K562 (cell line): Measurements from ENCODE around the gene PITPNM1. TPM values are rescaled to one million over a fixed set of nuclear protein-coding genes. Genes with fewer than 3 reads are reported as not detected.

Source experiments
- BCL6 ChIP-seq: fragments of 250-450 bp; sonication (Bioruptor Pico); IDR thresholded peaks from 2 replicates; pipeline ENCODE4 v1.4.0; 2020
- CTCFL ChIP-seq: IDR thresholded peaks from 2 replicates; pipeline ENCODE4 v1.6.1; 2011; ENCODE audit warnings: borderline replicate concordance, low read depth, mild to moderate bottlenecking, moderate library complexity, low read length; ENCODE audit not compliant: insufficient read depth, poor library complexity, severe bottlenecking
- ERF ChIP-seq: fragments of 450-650 bp; formaldehyde crosslinking; IDR thresholded peaks from 2 replicates; pipeline ENCODE4 v1.4.0; 2020; ENCODE audit warnings: mild to moderate bottlenecking, mixed read lengths
- HOXB6 ChIP-seq: fragments of 250-450 bp; sonication (Bioruptor Pico); IDR thresholded peaks from 2 replicates; pipeline ENCODE4 v1.5.1; 2022; ENCODE audit warnings: mild to moderate bottlenecking, borderline replicate concordance
- MLLT1 ChIP-seq, 2 experiments: fragments of 450-650 bp; IDR thresholded peaks; 2 replicates each; pipeline ENCODE4 v1.6.1; 2016
- POLR2AphosphoS5 ChIP-seq: IDR thresholded peaks from 2 replicates; pipeline ENCODE4 v1.6.1; 2011; ENCODE audit warnings: mild to moderate bottlenecking, low read depth, low read length, moderate library complexity; ENCODE audit not compliant: control insufficient read depth, insufficient read depth
- RBFOX2 ChIP-seq: fragments of 200-400 bp; formaldehyde crosslinking; IDR thresholded peaks from 2 replicates; pipeline ENCODE4 v1.6.1; 2017; ENCODE audit warnings: low read depth, mild to moderate bottlenecking, low read length, moderate library complexity
- RFX1 ChIP-seq: fragments of 450-650 bp; IDR thresholded peaks from 2 replicates; pipeline ENCODE4 v1.6.1; 2016; ENCODE audit warnings: mild to moderate bottlenecking, moderate library complexity
- SMAD3 ChIP-seq: fragments of 450-650 bp; formaldehyde crosslinking; conservative IDR thresholded peaks from 2 replicates; pipeline ENCODE4 v1.4.0; 2020; ENCODE audit warnings: mild to moderate bottlenecking
- SMAD4 ChIP-seq: fragments of 250-450 bp; sonication (Bioruptor Pico); conservative IDR thresholded peaks from 2 replicates; pipeline ENCODE4 v1.8.0; 2021; ENCODE audit warnings: inconsistent platforms, mild to moderate bottlenecking, moderate library complexity
- TOE1 ChIP-seq, 2 experiments: fragments of 450-650 bp in 1 of 2; sonication (generic) in 1 of 2; formaldehyde crosslinking in 1 of 2; IDR thresholded peaks; 2 replicates each; pipeline versions ENCODE4 v1.7.1 to v1.8.0; 2016 to 2022; ENCODE audit warnings: borderline replicate concordance in 2 of 2, mild to moderate bottlenecking in 2 of 2, antibody characterized with exemption in 1 of 2, inconsistent platforms in 1 of 2, low read depth in 1 of 2, missing genetic modification reagents in 1 of 2, moderate library complexity in 1 of 2
- XRCC4 ChIP-seq: IDR thresholded peaks from one replicate; pipeline ENCODE4 v1.6.1; 2011; ENCODE audit not compliant: insufficient read depth, insufficient read length; ENCODE audit errors: extremely low read depth
- ZNF57 ChIP-seq: fragments of 450-650 bp; formaldehyde crosslinking; IDR thresholded peaks from 2 replicates; pipeline ENCODE4 v1.4.0; 2020; ENCODE audit warnings: mild to moderate bottlenecking, moderate library complexity
- polyA plus RNA-seq, 8 experiments: library from polyadenylated mRNA; depleted of rRNA in 4 of 8; stranded (reverse) in 5 of 8; unstranded in 3 of 8; fragments of >200 nt; fragmentation: Nextera tagmentation in 2 of 8; fragmentation: Illumina TruSeq in 1 of 8; extraction: Ambion mirVana in 2 of 8; extraction: Trizol in 1 of 8; gene quantifications; 2 replicates each; pipeline versions ENCODE4 v1.2.1 to v1.2.3, GENCODE V29; 2011 to 2014; ENCODE audit warnings: inconsistent platforms in 1 of 8, missing spikeins in 1 of 8
- total RNA-seq, 7 experiments: library from RNA; depleted of rRNA in 6 of 7; stranded (reverse); fragments of >200 nt in 6 of 7; fragmentation: Illumina TruSeq in 2 of 7; extraction: Trizol in 2 of 7; gene quantifications; 2 replicates each; pipeline versions ENCODE4 v1.2.1 to v1.2.3, GENCODE V29; 2011 to 2021; ENCODE audit warnings: low replicate concordance in 1 of 7
- TF ChIP-seq, protein P1 (sequence below), 2 experiments: fragments of 450-650 bp; IDR thresholded peaks; 2 replicates each; pipeline ENCODE4 v1.6.1; 2018; ENCODE audit warnings: mild to moderate bottlenecking in 2 of 2, low read depth in 1 of 2; ENCODE audit not compliant: partially characterized antibody in 2 of 2

PITPNM1 gene
- total and polyA plus RNA-seq, 9 of the 15 experiments (the other 6 are each of a cell fraction or from before 2014, with no cell fraction given), result 0.11 to 53.7 (median 16.0) TPM

DNA sequence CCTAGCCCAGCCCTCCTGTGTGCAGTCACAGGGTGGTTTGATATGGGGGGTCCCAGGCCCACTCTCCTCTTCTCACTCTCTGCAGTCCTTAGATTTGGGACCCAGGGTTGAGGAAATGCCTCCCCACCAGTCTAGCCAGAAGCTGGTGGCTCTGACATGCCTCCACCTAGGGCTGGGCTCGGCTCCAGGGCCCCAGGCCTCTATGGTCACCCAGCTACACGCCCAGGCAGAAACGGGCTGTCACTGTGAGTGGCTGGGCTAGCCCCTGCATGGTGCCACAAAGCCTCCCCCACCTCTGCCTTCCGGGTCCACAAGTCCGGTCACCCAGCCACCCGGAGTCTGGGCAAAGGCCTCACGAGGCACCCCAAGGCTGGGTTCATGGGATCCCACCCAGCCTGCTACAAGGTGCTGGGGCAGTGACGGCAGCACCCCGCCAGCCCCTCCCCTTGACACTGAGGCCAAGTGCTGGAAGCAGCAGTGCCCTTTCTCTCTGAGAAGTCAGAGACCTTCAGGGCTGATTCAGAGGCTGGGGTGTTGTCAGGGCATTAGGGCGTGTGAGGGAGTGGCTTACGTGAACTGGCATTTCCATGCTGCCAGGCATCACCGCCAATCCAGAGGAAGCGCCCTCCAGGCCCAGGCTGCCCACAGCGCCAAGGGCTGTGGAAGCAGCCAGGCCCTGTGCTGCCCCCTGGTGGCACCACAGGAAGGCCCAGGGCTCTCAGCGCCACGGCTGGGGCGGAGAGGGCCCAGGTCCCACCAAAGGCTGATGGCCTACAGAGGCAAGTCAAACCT, 638 bp upstream of the PITPNM1 start (continued):
- TF ChIP-seq CTCFL (peak; percentile 94), ERF (CRISPR knock-in tag) (peak; percentile 70; the same call in 1 of the 2 replicates), XRCC4 (no peak), ZNF57 (CRISPR knock-in tag) (0 out of 2 replicates have a peak, but pooled peaks have one; percentile 51), SMAD3 (CRISPR knock-in tag) (peak; percentile 63; the same call in 1 of the 2 replicates), SMAD4 (CRISPR knock-in tag) (peak; percentile 67), RFX1 (no peak), HOXB6 (CRISPR knock-in tag) (peak; percentile 44; the same call in 1 of the 2 replicates), POLR2AphosphoS5 (no peak), BCL6 (CRISPR knock-in tag) (no peak), MLLT1 (IDR thresholded peaks at IDR 0.05) (peak in 1 of 2 experiments; percentile 22; a peak in 1 of 4 replicates), TOE1 (IDR thresholded peaks at IDR 0.05; ENCODE audit: borderline replicate concordance) (0 out of 2 replicates have a peak, but pooled peaks have one; percentile 57), TOE1 (CRISPR knock-in tag; IDR thresholded peaks at IDR 0.05; ENCODE audit: borderline replicate concordance, low read depth) (no peak), RBFOX2 (peak; percentile 64)
- TF ChIP-seq, protein P1, sequence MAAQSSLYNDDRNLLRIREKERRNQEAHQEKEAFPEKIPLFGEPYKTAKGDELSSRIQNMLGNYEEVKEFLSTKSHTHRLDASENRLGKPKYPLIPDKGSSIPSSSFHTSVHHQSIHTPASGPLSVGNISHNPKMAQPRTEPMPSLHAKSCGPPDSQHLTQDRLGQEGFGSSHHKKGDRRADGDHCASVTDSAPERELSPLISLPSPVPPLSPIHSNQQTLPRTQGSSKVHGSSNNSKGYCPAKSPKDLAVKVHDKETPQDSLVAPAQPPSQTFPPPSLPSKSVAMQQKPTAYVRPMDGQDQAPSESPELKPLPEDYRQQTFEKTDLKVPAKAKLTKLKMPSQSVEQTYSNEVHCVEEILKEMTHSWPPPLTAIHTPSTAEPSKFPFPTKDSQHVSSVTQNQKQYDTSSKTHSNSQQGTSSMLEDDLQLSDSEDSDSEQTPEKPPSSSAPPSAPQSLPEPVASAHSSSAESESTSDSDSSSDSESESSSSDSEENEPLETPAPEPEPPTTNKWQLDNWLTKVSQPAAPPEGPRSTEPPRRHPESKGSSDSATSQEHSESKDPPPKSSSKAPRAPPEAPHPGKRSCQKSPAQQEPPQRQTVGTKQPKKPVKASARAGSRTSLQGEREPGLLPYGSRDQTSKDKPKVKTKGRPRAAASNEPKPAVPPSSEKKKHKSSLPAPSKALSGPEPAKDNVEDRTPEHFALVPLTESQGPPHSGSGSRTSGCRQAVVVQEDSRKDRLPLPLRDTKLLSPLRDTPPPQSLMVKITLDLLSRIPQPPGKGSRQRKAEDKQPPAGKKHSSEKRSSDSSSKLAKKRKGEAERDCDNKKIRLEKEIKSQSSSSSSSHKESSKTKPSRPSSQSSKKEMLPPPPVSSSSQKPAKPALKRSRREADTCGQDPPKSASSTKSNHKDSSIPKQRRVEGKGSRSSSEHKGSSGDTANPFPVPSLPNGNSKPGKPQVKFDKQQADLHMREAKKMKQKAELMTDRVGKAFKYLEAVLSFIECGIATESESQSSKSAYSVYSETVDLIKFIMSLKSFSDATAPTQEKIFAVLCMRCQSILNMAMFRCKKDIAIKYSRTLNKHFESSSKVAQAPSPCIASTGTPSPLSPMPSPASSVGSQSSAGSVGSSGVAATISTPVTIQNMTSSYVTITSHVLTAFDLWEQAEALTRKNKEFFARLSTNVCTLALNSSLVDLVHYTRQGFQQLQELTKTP (IDR thresholded peaks at IDR 0.05; ENCODE audit: low read depth in 1 of 2, partially characterized antibody in 2 of 2), result no peak
